ENCODE data around the gene ARHGAP30.
A peak's percentile ranks its signal among the peaks of the same experiment; 100 is the strongest.

ARHGAP30 gene

DNA sequence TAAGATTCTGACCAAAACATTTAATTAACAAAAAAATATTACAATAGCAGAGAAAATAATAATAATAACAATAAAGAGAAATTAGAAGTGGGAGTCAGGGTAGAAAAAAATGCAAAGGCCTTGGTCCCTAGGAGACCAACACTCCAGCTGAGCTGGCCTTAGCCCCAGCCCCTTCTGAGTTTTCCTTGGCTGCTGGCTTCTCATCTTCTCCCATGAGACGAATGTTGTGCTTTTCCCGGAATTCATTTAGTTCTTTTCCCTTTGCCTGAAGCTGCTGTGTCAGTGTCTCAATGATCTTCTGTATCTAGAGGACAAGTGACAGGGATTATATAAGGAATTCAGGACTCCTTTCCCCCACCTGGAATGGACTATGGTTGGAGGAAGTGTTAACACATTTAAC, 30.9 kb upstream of the ARHGAP30 start:
- Histone ChIP-seq H3K27ac (ENCODE audit: low read depth, low read length) (no peak overlapping the region), H3K79me2 (ENCODE audit: control insufficient read depth, low read length) (peaks cover 21% of the 10 kb centered on the region), H3K27me3 (ENCODE audit: control insufficient read depth, low read length) (no peaks in the 10 kb centered on the region), H3K4me3 (ENCODE audit: low read length) (no peak overlapping the region), H4K20me1 (ENCODE audit: control insufficient read depth, insufficient read depth, low read depth, low read length) (no peaks in the 10 kb centered on the region), H3K9me2 (replicated peaks; ENCODE audit: control insufficient read depth, low read length) (no peaks in the 10 kb centered on the region), H3K4me2 (ENCODE audit: low read length) (no peak overlapping the region), H3F3A (ENCODE audit: control insufficient read depth, insufficient read depth) (peaks cover 21% of the 10 kb centered on the region), H3K4me1 (ENCODE audit: control insufficient read depth, low read length) (peaks cover 24% of the 10 kb centered on the region), H3K36me3 (ENCODE audit: control insufficient read depth, low read length) (peaks cover 33% of the 10 kb centered on the region), H3K9me3 (ENCODE audit: control insufficient read depth, insufficient read depth, low read length) (no peaks in the 10 kb centered on the region)
- no peak for TF ChIP-seq EZH2phosphoT487 (IDR thresholded peaks at IDR 0.05; ENCODE audit: borderline replicate concordance, low read length)
- TF ChIP-seq, protein P1, sequence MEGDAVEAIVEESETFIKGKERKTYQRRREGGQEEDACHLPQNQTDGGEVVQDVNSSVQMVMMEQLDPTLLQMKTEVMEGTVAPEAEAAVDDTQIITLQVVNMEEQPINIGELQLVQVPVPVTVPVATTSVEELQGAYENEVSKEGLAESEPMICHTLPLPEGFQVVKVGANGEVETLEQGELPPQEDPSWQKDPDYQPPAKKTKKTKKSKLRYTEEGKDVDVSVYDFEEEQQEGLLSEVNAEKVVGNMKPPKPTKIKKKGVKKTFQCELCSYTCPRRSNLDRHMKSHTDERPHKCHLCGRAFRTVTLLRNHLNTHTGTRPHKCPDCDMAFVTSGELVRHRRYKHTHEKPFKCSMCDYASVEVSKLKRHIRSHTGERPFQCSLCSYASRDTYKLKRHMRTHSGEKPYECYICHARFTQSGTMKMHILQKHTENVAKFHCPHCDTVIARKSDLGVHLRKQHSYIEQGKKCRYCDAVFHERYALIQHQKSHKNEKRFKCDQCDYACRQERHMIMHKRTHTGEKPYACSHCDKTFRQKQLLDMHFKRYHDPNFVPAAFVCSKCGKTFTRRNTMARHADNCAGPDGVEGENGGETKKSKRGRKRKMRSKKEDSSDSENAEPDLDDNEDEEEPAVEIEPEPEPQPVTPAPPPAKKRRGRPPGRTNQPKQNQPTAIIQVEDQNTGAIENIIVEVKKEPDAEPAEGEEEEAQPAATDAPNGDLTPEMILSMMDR (IDR thresholded peaks at IDR 0.05; ENCODE audit: low read depth, low read length, poor library complexity, severe bottlenecking): no peak

DNA sequence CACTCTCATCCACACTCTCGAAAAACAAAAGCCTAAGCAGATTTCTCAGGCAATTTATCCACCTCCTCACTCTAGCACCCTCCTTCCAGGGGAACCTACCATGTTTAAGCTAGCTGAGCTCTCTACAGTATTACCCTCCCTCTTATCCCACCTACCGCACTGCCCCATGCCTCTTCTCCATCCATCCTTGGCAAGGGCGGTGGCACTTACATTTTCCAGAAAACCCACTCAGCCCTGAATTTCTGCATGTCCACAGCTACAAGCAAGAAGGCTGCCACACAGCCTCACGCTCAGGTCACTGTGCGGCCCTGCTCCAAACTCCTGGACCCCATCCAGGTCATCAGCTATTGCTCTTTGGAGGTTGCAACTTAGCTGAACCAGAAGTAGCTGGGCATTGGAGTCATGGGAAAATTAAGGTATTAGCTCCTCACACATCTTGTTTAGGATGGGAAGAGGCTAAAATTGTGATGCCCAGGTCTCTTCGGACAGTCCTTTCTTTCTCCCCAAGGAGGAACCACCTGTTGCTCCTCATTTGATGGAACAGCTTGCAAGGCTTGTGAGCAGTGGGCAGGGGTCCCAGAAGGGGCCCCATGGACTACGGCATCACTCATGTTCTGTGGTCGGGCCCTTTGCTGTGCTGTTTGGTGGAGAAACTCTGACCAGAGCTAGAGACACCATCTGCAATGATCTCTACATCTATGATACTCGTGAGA, 29.6 kb upstream of the ARHGAP30 start:
- Histone ChIP-seq H3K9me3 (ENCODE audit: control insufficient read depth, insufficient read depth, low read length) (no peaks in the 10 kb centered on the region), H3F3A (ENCODE audit: control insufficient read depth, insufficient read depth) (peaks cover 21% of the 10 kb centered on the region), H3K27me3 (ENCODE audit: control insufficient read depth, low read length) (no peaks in the 10 kb centered on the region), H3K36me3 (ENCODE audit: control insufficient read depth, low read length) (peaks cover 33% of the 10 kb centered on the region), H3K4me1 (ENCODE audit: control insufficient read depth, low read length) (peaks cover 24% of the 10 kb centered on the region), H3K79me2 (ENCODE audit: control insufficient read depth, low read length) (peaks cover 11% of the 10 kb centered on the region), H3K4me2 (ENCODE audit: low read length) (peak overlapping the region; percentile 89), H3K27ac (ENCODE audit: low read depth, low read length) (no peak overlapping the region), H4K20me1 (ENCODE audit: control insufficient read depth, insufficient read depth, low read depth, low read length) (no peaks in the 10 kb centered on the region), H3K9me2 (replicated peaks; ENCODE audit: control insufficient read depth, low read length) (no peaks in the 10 kb centered on the region), H3K4me3 (ENCODE audit: low read length) (no peak overlapping the region)
- TF ChIP-seq, protein P1 (IDR thresholded peaks at IDR 0.05; ENCODE audit: low read depth, low read length, poor library complexity, severe bottlenecking): no peak
- no peak for TF ChIP-seq EZH2phosphoT487 (IDR thresholded peaks at IDR 0.05; ENCODE audit: borderline replicate concordance, low read length)

DNA sequence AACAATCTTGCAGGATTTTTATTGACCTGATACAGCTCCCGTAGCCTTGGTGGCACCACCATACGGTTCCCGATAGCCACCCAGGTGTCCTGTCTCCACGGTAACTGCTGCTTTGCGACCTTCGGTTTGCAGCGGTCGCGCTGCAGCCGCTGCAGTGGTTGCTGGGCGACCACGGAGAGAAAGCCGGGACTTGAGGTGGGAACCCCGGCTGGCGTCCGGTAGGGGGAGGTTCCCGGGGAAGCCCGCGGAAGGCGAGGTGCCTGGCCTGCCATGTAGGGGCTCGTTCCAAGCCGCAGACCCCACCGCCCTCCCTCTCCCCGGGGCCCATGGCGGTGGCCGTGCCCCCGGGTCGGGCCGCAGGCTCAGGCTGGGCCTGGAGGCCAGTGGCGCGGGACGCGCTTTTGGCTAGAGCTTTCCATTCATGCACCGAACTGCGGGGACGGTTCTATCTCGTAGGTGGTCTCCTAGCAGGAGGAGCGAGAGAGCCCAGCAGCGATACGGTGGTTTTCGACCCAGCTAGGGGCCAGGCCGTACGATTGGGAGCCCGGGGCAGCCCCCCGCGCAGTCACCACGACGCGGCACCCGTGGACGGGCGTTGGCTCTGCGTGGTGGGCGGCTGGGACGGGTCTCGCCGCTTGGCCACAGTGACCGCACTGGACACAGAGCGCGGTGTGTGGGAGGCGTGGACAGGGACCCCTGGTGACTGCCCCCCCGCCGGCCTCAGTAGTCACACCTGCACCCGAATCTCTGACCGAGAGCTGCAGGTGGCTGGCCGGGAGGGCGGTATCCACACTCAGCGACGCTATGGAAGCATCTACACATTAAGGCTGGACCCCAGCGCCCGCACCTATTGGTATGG, 28.7 kb upstream of the ARHGAP30 start, which contains the start of gene KLHDC9:
KLHDC9 (plus strand) TSS at position 152 of the 859 bp plus-strand sequence; CDS start at position 327, 175 bp downstream.
- H3K79me2 ChIP-seq (ENCODE audit: control insufficient read depth, low read length): peaks cover 4% of the 10 kb centered on the region; the same call in 1 of the 2 replicates
- H3K27ac ChIP-seq (ENCODE audit: low read depth, low read length): no peak within 1 kb of the TSS
- H3K9me2 ChIP-seq (replicated peaks; ENCODE audit: control insufficient read depth, low read length): no peaks in the 10 kb centered on the region
- peak within 1 kb of the TSS; percentile 68 for H3K4me3 ChIP-seq (ENCODE audit: low read length)
- peak within 1 kb of the TSS; percentile 89 for H3K4me2 ChIP-seq (ENCODE audit: low read length)
- H3K4me1 ChIP-seq (ENCODE audit: control insufficient read depth, low read length): peaks cover 24% of the 10 kb centered on the region
- peaks cover 29% of the 10 kb centered on the region for H3K36me3 ChIP-seq (ENCODE audit: control insufficient read depth, low read length)
- no peaks in the 10 kb centered on the region for H4K20me1 ChIP-seq (ENCODE audit: control insufficient read depth, insufficient read depth, low read depth, low read length)
- no peaks in the 10 kb centered on the region for H3K27me3 ChIP-seq (ENCODE audit: control insufficient read depth, low read length)
- no peaks in the 10 kb centered on the region for H3K9me3 ChIP-seq (ENCODE audit: control insufficient read depth, insufficient read depth, low read length)
- TF ChIP-seq, protein P1 (IDR thresholded peaks at IDR 0.05; ENCODE audit: low read depth, low read length, poor library complexity, severe bottlenecking): no peak
- TF ChIP-seq EZH2phosphoT487 (IDR thresholded peaks at IDR 0.05; ENCODE audit: borderline replicate concordance, low read length): no peak
- peaks cover 21% of the 10 kb centered on the region for H3F3A ChIP-seq (ENCODE audit: control insufficient read depth, insufficient read depth)

Data from DOHH2 (cell line).